Activated T-cell treated with anti-CD3 and anti-CD28 coated beads for 24 hours (primary cell): ENCODE data around the gene GBP4.
"Not testable (repeated sequence)": the region's sequence is repeated elsewhere in the genome, so short reads cannot be mapped to it uniquely, and the experiment has no call there.

Experiments used
- DNase-seq: peaks from one replicate; pipeline ENCODE4 v3.0.0-alpha.2; 2020; ENCODE audit warnings: low read depth

The GBP4 gene

GRCh38 chr1:89198491-89199072 is at the start of gene GBP4:
Gene GBP4 (minus strand): TSS chr1:89198942. CDS start chr1:89198834, 108 bp downstream.
- DNase-seq = peak; percentile 33

GRCh38 chr1:89243046-89243445 is 44.3 kb upstream of the GBP4 start:
- no peak for DNase-seq

GRCh38 chr1:89221341-89221740 is 22.6 kb upstream of the GBP4 start:
- no peak for DNase-seq

- not testable (repeated sequence) for DNase-seq
Measured at GRCh38 chr1:89219851-89220250, 21.1 kb upstream of the GBP4 start.

- not testable (repeated sequence) for DNase-seq
Measured at GRCh38 chr1:89218941-89219340, 20.2 kb upstream of the GBP4 start.

GRCh38 chr1:89213347-89213746 is 14.6 kb upstream of the GBP4 start:
- DNase-seq = no peak

GRCh38 chr1:89211035-89211634 is 12.4 kb upstream of the GBP4 start:
- no peak for DNase-seq

GRCh38 chr1:89206373-89206772 is 7.6 kb upstream of the GBP4 start:
- DNase-seq = no peak

GRCh38 chr1:89203166-89203565 is 4.4 kb upstream of the GBP4 start:
- no peak for DNase-seq

GRCh38 chr1:89201106-89201794 is 2.5 kb upstream of the GBP4 start:
- DNase-seq = no peak

GRCh38 chr1:89200663-89201062 is 1.9 kb upstream of the GBP4 start:
- no peak for DNase-seq

GRCh38 chr1:89199525-89200031 is 836 bp upstream of the GBP4 start:
- no peak for DNase-seq

GRCh38 chr1:89198081-89198480 is 661 bp downstream of the GBP4 start:
- no peak for DNase-seq

GRCh38 chr1:89195476-89195875 is 3.3 kb downstream of the GBP4 start:
- DNase-seq = no peak

GRCh38 chr1:89191314-89191713 is 7.4 kb downstream of the GBP4 start:
- DNase-seq = no peak

- DNase-seq = no peak
Measured at GRCh38 chr1:89190017-89190416, 8.7 kb downstream of the GBP4 start.

GRCh38 chr1:89179343-89179742 is 19.4 kb downstream of the GBP4 start:
- DNase-seq = no peak

- no peak for DNase-seq
Measured at GRCh38 chr1:89176971-89177370, 21.8 kb downstream of the GBP4 start.

GRCh38 chr1:89175601-89176256 is 23.0 kb downstream of the GBP4 start, which contains the start of gene GBP7:
Gene GBP7 (minus strand): TSS chr1:89176003. CDS start chr1:89171935, 4,068 bp downstream.
- no peak for DNase-seq

- no peak for DNase-seq
Measured at GRCh38 chr1:89174491-89174890, 24.3 kb downstream of the GBP4 start.

GRCh38 chr1:89172468-89173143 is 26.1 kb downstream of the GBP4 start:
- no peak for DNase-seq

GRCh38 chr1:89171067-89171438 is 27.7 kb downstream of the GBP4 start:
- DNase-seq = no peak
